ENCODE data around the gene EFHB. TPM values are rescaled to one million over a fixed set of nuclear protein-coding genes. Genes with fewer than 3 reads are reported as not detected.
"Not testable (repeated sequence)": the region's sequence is repeated elsewhere in the genome, so short reads cannot be mapped to it uniquely, and the experiment has no call there.

Gene EFHB
- total RNA-seq, 1 donor: 0.27 TPM

DNA sequence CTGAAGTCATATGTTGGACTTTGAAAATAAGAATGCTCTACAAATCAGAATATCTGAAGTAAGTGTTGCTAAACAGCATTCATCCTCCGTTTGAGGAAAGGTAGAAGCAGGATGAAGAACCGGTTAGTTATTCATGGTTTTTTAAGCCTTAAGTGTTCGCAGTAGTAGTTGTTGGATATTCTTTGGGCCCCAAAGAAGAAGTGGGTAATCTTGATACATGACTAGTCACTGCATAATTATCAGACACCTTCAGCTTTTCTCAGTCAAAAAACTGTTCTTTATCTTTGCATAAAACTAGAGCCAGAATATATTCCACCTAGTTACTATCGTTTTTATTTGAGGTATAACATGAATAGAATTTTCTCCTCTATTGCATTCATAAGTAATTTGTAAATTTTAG, 26.7 kb upstream of the EFHB start:
- H3K4me3 ChIP-seq (ENCODE audit: low read depth, low read length): no peak overlapping the region
- DNase-seq (ENCODE audit: low read depth): no peak
- TF ChIP-seq, protein P1, sequence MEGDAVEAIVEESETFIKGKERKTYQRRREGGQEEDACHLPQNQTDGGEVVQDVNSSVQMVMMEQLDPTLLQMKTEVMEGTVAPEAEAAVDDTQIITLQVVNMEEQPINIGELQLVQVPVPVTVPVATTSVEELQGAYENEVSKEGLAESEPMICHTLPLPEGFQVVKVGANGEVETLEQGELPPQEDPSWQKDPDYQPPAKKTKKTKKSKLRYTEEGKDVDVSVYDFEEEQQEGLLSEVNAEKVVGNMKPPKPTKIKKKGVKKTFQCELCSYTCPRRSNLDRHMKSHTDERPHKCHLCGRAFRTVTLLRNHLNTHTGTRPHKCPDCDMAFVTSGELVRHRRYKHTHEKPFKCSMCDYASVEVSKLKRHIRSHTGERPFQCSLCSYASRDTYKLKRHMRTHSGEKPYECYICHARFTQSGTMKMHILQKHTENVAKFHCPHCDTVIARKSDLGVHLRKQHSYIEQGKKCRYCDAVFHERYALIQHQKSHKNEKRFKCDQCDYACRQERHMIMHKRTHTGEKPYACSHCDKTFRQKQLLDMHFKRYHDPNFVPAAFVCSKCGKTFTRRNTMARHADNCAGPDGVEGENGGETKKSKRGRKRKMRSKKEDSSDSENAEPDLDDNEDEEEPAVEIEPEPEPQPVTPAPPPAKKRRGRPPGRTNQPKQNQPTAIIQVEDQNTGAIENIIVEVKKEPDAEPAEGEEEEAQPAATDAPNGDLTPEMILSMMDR (IDR thresholded peaks at IDR 0.05; ENCODE audit: insufficient read depth, low read length): no peak

DNA sequence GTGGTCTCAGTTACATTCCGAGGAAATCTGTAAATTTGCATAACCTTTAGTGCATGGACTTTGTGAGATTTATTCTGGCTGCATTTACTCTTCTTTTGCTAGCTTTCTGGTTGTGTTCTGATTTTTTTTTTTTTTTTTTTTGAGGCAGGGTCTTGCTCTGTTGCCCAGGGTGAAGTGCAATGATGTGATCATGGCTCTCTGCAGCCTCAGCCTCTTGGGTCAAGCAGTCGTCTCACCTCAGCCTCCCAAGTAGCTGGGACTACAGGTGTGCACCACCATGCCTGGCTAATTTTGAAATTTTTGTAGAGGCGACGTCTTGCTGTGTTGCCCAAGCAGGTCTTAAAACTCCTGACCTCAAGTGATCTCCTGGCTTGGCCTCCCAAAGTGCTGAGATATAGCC, 25.5 kb upstream of the EFHB start:
- TF ChIP-seq, protein P1 (IDR thresholded peaks at IDR 0.05; ENCODE audit: insufficient read depth, low read length): no peak
- DNase-seq (ENCODE audit: low read depth): no peak
- H3K4me3 ChIP-seq (ENCODE audit: low read depth, low read length): no peak overlapping the region

DNA sequence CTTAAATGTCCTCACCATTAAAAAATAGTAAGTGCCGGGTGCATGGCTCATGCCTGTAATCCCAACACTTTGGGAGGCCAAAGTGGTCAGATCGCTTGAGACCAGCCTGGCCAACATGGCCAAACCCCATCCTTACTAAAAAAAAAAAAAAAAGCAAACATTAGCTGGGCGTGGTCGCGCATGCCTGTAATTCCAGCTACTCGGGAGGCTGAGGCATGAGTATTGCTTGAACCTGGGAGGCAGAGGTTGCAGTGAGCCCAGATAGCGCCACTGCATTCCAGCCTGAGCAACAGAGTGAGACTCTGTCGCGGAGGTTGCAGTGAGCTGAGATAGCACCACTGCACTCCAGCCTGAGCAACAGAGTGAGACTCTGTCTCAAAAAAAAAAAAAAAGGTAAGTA, 23.3 kb upstream of the EFHB start:
- DNase-seq (ENCODE audit: low read depth); H3K4me3 ChIP-seq (ENCODE audit: low read depth, low read length): not testable (repeated sequence)

DNA sequence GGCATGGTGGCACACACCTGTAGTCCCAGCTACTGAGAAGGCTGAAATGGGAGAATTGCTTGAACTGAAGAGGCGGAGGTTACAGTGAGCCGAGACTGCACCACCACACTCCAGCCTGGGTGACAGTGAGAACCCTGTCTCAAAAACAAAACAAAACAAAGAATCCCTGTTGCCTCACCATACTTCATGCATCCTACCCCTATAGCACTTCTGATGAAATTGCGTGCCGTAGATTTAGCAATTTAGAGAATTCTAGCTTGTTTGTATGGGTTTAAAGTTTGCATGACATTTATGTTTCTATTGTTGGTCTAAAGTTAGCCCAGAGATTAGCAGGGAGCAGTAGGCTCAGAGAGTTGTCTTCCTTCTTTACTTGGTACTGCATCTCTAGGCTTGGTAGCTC, 20.7 kb upstream of the EFHB start:
- TF ChIP-seq, protein P1 (IDR thresholded peaks at IDR 0.05; ENCODE audit: insufficient read depth, low read length): no peak
- no peak for DNase-seq (ENCODE audit: low read depth)
- no peak overlapping the region for H3K4me3 ChIP-seq (ENCODE audit: low read depth, low read length)

DNA sequence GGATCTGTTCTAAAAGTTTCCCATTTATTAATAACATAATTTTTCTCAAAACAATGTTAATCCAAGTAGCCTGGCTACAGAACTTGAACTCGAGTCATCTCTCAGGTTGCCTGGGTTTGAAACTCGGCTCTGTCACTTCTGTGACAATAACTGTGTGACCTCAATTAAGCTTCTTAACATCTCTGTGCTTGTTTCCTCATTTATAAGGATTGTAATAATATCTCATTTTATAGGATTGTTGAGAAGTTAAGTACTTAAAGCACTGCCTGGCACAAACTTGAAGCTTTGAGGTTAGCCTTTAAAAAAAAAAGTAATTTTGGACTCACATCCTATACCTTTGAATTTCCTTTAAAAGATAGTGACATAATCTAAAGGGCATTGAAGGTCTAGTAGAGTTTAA, 16.3 kb upstream of the EFHB start:
- TF ChIP-seq, protein P1 (IDR thresholded peaks at IDR 0.05; ENCODE audit: insufficient read depth, low read length): no peak
- H3K4me3 ChIP-seq (ENCODE audit: low read depth, low read length): no peak overlapping the region
- no peak for DNase-seq (ENCODE audit: low read depth)

DNA sequence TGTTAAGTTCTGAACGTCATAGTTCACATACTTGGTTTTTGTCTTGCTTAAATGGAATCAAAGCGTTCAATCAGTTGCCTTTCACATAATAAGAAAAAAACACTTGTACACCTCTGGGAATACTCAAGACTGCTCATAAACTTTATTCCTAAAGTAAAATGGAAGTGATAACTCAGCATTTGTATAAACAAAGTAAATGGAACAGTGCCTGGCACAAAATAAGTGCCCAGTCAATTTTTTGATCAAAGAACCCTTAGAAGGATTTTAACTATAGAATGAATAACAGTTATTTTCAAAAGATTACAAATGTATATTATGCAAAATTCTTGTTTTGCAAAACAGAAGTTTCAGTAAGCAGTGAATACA, 14.2 kb upstream of the EFHB start:
- TF ChIP-seq, protein P1 (IDR thresholded peaks at IDR 0.05; ENCODE audit: insufficient read depth, low read length): no peak
- peak overlapping the region; percentile 89 for H3K4me3 ChIP-seq (ENCODE audit: low read depth, low read length)
- DNase-seq (ENCODE audit: low read depth): no peak

DNA sequence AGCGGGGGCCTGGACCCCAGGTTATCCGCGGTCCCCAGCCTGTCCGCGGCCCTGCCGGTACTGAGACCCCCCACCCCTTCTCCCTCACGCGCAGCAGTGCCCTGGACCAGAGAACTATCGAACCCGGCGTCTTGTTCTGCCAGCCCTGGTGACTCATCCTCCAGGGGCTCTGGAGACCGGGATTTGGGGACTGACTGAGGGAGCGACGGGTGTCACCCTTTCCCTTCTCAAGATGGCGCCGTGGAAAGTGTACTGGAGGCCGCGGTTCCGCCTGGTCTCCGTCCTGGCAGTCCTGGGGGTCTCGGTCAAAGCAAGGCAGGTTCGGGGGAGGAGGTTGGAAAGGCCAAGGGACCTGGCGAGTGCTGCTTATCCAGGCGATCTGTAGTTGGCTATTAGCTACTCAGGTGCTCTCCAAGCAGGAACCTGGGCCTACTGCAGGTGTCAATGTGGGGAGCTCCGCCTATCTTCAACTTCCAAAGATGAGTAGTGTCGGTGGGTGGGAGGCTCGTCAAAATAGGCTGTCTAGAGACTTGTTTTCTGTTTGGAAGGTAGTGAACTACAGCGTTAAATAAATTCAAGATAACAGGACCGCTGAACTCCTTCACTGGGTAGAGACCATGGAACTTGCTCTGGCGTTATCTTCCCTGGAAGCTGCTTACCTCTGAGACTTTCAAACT, 13.7 kb upstream of the EFHB start:
- TF ChIP-seq, protein P1 (IDR thresholded peaks at IDR 0.05; ENCODE audit: insufficient read depth, low read length): no peak
- DNase-seq (ENCODE audit: low read depth): peak; percentile 42
- peak overlapping the region; percentile 89 for H3K4me3 ChIP-seq (ENCODE audit: low read depth, low read length)

All from fibroblast of the aortic adventitia (primary cell).